Nephron progenitor cell (in vitro differentiated cells): ENCODE results near the gene SH2D7.

Experiments used
- DNase-seq: peaks from one replicate; pipeline ENCODE4 v3.0.0; 2021
- H3K27ac Mint-ChIP-seq: 2 replicates; pipeline ENCODE4 v1.8.0; 2021; ENCODE audit warnings: mild to moderate bottlenecking, moderate library complexity, mixed read lengths
- H3K27me3 Mint-ChIP-seq: 2 replicates; pipeline ENCODE4 v1.8.0; 2021; ENCODE audit warnings: mild to moderate bottlenecking, low read depth, mixed read lengths; ENCODE audit not compliant: poor library complexity
- H3K36me3 Mint-ChIP-seq: 2 replicates; pipeline ENCODE4 v1.8.0; 2021; ENCODE audit warnings: low read depth, mixed read lengths
- H3K4me1 Mint-ChIP-seq: 2 replicates; pipeline ENCODE4 v1.8.0; 2021; ENCODE audit warnings: mixed read lengths
- H3K4me3 Mint-ChIP-seq: 2 replicates; pipeline ENCODE4 v1.8.0; 2021; ENCODE audit warnings: mild to moderate bottlenecking, moderate library complexity, mixed read lengths
- H3K9me3 Mint-ChIP-seq: 2 replicates; pipeline ENCODE4 v1.8.0; 2021; ENCODE audit warnings: mild to moderate bottlenecking, moderate library complexity, mixed read lengths
- CTCF ChIP-seq: fragments of 200-600 bp; sonication (generic); IDR thresholded peaks from 2 replicates; pipeline ENCODE4 v1.5.0; 2021; ENCODE audit warnings: antibody characterized with exemption

SH2D7 gene

GRCh38 chr15:78085928-78086327 lies 6.4 kb upstream of the SH2D7 start:
- Mint-ChIP-seq H3K36me3 (no peaks in the 10 kb centered on the region), H3K27ac (no peak overlapping the region), H3K27me3 (no peaks in the 10 kb centered on the region), H3K9me3 (no peaks in the 10 kb centered on the region), H3K4me3 (no peak overlapping the region), H3K4me1 (peaks cover 5% of the 10 kb centered on the region)
- DNase-seq: no peak
- TF ChIP-seq CTCF: no peak

DNA sequence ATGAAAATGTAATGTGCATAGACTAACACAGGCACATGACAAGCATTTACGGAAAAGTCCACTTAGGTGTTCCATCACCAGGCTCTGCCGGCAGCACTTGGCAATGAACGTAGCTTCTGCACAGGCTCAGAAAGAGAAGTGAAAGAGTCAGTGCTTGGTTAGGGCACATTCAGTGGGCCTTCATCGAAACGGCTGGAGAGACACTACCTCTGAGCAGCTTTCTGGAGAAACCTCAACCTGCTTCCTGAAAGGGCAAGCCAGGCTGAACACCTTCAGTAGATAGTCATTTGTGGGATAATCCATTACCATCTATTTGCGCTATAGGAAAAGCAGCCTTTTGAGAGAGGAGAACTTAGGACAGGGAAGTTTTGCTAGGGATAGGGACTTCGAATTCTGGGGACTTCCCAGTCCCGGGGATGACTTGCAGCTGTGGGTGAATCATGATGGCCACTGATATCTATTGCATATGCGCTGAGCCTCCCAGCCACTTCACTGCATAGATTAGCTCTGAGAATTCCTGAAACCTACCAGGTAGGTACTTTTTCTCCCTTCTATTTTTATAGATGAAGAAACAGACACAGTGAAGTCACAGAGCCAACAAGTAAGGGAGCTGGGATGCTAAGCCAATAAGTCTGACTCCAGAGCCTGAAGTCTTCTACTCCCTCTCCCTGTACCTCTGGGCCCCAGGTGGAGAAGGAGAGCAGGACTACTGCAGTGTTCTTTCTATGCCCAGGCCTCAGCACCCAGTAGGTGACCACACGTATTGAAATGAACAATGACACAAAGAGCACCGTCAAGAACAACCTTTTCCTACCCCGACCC lies 4.2 kb upstream of the SH2D7 start:
- Mint-ChIP-seq H3K27me3 (no peaks in the 10 kb centered on the region), H3K9me3 (no peaks in the 10 kb centered on the region), H3K27ac (no peak overlapping the region), H3K36me3 (no peaks in the 10 kb centered on the region), H3K4me3 (no peak overlapping the region), H3K4me1 (peaks cover 22% of the 10 kb centered on the region)
- no peak for TF ChIP-seq CTCF
- DNase-seq: no peak

DNA sequence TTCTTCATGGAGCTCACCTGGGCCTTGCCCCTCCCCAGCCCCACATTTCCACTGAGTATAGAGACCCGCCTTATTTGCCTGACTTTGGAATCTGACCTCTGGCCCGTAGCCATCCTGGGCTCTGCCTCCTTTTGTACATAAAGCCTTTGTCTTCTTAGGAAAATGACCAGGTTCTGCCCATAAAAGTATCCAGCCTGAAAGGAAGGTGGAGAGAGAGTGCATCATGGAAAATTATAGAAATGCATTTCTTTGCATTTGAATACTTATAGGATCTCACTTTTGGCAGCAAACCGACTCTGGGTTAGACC lies 3.6 kb upstream of the SH2D7 start:
- no peak for DNase-seq
- Mint-ChIP-seq H3K4me3 (no peak overlapping the region), H3K27ac (no peak overlapping the region), H3K36me3 (no peaks in the 10 kb centered on the region), H3K27me3 (no peaks in the 10 kb centered on the region), H3K4me1 (peaks cover 27% of the 10 kb centered on the region), H3K9me3 (no peaks in the 10 kb centered on the region)
- no peak for TF ChIP-seq CTCF

DNA sequence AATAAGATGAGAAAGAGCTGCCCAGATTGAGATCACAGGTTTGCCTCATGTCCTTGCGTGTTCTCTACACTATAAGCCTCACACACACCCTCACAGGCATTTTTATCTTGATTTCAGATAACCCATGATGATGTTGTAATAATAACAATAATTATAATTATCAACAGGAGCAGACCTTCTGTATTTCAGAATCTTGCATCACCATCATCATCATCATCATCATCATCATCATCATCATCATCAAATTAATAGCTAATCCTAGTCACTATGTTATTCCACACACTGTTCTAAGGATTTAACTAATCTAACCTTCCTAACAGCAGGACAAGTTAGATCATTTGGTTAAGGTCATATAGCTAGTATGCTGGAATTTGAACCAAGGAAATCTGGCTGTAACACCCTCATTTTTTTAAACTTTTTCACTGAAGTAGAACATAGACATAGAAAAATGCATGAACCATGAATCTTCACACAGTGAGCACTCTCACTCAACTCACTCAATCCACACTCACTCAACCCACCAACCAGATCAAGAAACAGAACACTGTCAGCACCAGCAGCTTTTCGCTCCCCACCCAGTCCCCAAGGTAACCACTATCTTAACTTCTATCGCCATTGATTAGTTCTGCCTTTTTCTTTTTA lies 1.8 kb upstream of the SH2D7 start:
- Mint-ChIP-seq H3K36me3 (no peaks in the 10 kb centered on the region), H3K27ac (peak overlapping the region; percentile 31), H3K27me3 (peaks cover 2% of the 10 kb centered on the region), H3K4me3 (no peak overlapping the region), H3K4me1 (peaks cover 34% of the 10 kb centered on the region), H3K9me3 (no peaks in the 10 kb centered on the region)
- no peak for TF ChIP-seq CTCF
- DNase-seq: no peak

GRCh38 chr15:78093242-78094020 lies 1.1 kb downstream of the SH2D7 start:
- no peak for DNase-seq
- peaks cover 4% of the 10 kb centered on the region for H3K27me3 Mint-ChIP-seq
- H3K36me3 Mint-ChIP-seq: no peaks in the 10 kb centered on the region
- no peak for TF ChIP-seq CTCF
- no peaks in the 10 kb centered on the region for H3K9me3 Mint-ChIP-seq
- peaks cover 29% of the 10 kb centered on the region for H3K4me1 Mint-ChIP-seq
- H3K27ac Mint-ChIP-seq: no peak overlapping the region
- no peak overlapping the region for H3K4me3 Mint-ChIP-seq
